Peyer's patch (tissue), 4 donors: ENCODE results near the gene TBX21. TPM values are rescaled to one million over a fixed set of nuclear protein-coding genes. Genes with fewer than 3 reads are reported as not detected.

Experiments used
- DNase-seq, 3 donors: peaks; one replicate each; pipeline ENCODE4 v3.0.0-alpha.2; 2017 to 2019
- H3K27ac ChIP-seq, 4 donors: fragments of 200-600 bp; sonication (generic); one replicate each; pipeline ENCODE4 v1.5.1; 2016 to 2019
- H3K27me3 ChIP-seq, 2 donors: fragments of 200-600 bp; sonication (generic); one replicate each; pipeline ENCODE4 v1.5.1; 2019
- H3K36me3 ChIP-seq, 3 donors: fragments of 200-600 bp; sonication (generic); one replicate each; pipeline ENCODE4 v1.5.1; 2016 to 2019
- H3K4me1 ChIP-seq, 4 donors: fragments of 200-600 bp; sonication (generic); one replicate each; pipeline ENCODE4 v1.5.1; 2016 to 2019
- H3K4me3 ChIP-seq, 4 donors: fragments of 200-600 bp; sonication (generic); 1 replicate in 3 of 4; 2 replicates in 1 of 4; pipeline ENCODE4 v1.5.1; 2016 to 2019; ENCODE audit warnings: mild to moderate bottlenecking in 1 of 4
- H3K9me3 ChIP-seq, 4 donors: fragments of 200-600 bp; sonication (generic); one replicate each; pipeline ENCODE4 v1.5.1; 2016 to 2019; ENCODE audit warnings: mild to moderate bottlenecking in 1 of 4
- CTCF ChIP-seq, 6 experiments: fragments of 450-650 bp in 4 of 6; fragments of 200-600 bp in 2 of 6; sonication (generic) in 1 of 6; IDR thresholded peaks; one replicate each; pipeline ENCODE4 v1.5.1; 2017 to 2019; ENCODE audit warnings: antibody characterized with exemption in 6 of 6, mild to moderate bottlenecking in 3 of 6, moderate library complexity in 1 of 6
- POLR2A ChIP-seq, 2 donors: fragments of 450-650 bp; IDR thresholded peaks; one replicate each; pipeline ENCODE4 v1.5.1; 2017; ENCODE audit warnings: antibody characterized with exemption in 2 of 2, mild to moderate bottlenecking in 2 of 2, moderate library complexity in 2 of 2
- total RNA-seq, 4 donors: library from RNA; depleted of rRNA; stranded (reverse); fragments of >200 nt; gene quantifications; one replicate each; pipeline ENCODE4 v1.1.0, GENCODE V29; 2016

TBX21 gene
- total RNA-seq, 4 donors from 2014 or later: 0.53 to 0.85 (median 0.67) TPM; not detected in 1

- Histone ChIP-seq H3K36me3 (no peaks in the 10 kb centered on the region), H3K9me3 (no peaks in the 10 kb centered on the region), H3K27me3 (no peaks in the 10 kb centered on the region), H3K27ac (no peak overlapping the region), H3K4me3 (no peak overlapping the region), H3K4me1 (peaks cover 0 to 26% (median 7%) of the 10 kb centered on the region in 4 donors)
- peak in 1 of 3 donors; percentile 46 for DNase-seq
- no peak for TF ChIP-seq POLR2A (IDR thresholded peaks at IDR 0.05)
- TF ChIP-seq CTCF (IDR thresholded peaks at IDR 0.05): no peak
These were observed 36.1 kb upstream of the TBX21 start for GRCh38 chr17:47696717-47697642.

GRCh38 chr17:47697906-47698711 is 34.9 kb upstream of the TBX21 start:
- peaks cover 0 to 20% (median 8%) of the 10 kb centered on the region in 4 donors for H3K4me1 ChIP-seq
- peak in 1 of 3 donors; percentile 40 for DNase-seq
- TF ChIP-seq CTCF (IDR thresholded peaks at IDR 0.05) (no peak), POLR2A (IDR thresholded peaks at IDR 0.05) (no peak)
- H3K4me3 ChIP-seq: no peak overlapping the region
- H3K27ac ChIP-seq: no peak overlapping the region
- H3K9me3 ChIP-seq: no peaks in the 10 kb centered on the region
- H3K36me3 ChIP-seq: no peaks in the 10 kb centered on the region
- H3K27me3 ChIP-seq: no peaks in the 10 kb centered on the region

- no peak overlapping the region for H3K27ac ChIP-seq
- no peaks in the 10 kb centered on the region for H3K27me3 ChIP-seq
- H3K4me3 ChIP-seq: no peak overlapping the region
- peaks cover 0 to 23% (median 10%) of the 10 kb centered on the region in 4 donors for H3K4me1 ChIP-seq
- TF ChIP-seq POLR2A (IDR thresholded peaks at IDR 0.05): no peak
- TF ChIP-seq CTCF (IDR thresholded peaks at IDR 0.05): peak; percentile 64 to 97 (median 70)
- no peaks in the 10 kb centered on the region for H3K9me3 ChIP-seq
- no peaks in the 10 kb centered on the region for H3K36me3 ChIP-seq
- peak; percentile 71 to 88 (median 77) for DNase-seq
These were observed 34.1 kb upstream of the TBX21 start for GRCh38 chr17:47698749-47699535.

GRCh38 chr17:47699536-47699840 is 33.5 kb upstream of the TBX21 start:
- DNase-seq: no peak
- TF ChIP-seq POLR2A (IDR thresholded peaks at IDR 0.05) (no peak), CTCF (IDR thresholded peaks at IDR 0.05) (no peak)
- Histone ChIP-seq H3K4me1 (peaks cover 0 to 24% (median 10%) of the 10 kb centered on the region in 4 donors), H3K36me3 (no peaks in the 10 kb centered on the region), H3K9me3 (no peaks in the 10 kb centered on the region), H3K4me3 (no peak overlapping the region), H3K27ac (no peak overlapping the region), H3K27me3 (no peaks in the 10 kb centered on the region)
